Mesothelial cell of epicardium (in vitro differentiated cells): ENCODE measurements around the gene PATJ. TPM values are rescaled to one million over a fixed set of nuclear protein-coding genes. Genes with fewer than 3 reads are reported as not detected.

ENCODE experiments used
- DNase-seq, 2 experiments: peaks; one replicate each; pipeline ENCODE4 v3.0.0; 2021; ENCODE audit warnings: low spot score in 2 of 2; ENCODE audit not compliant: unreplicated experiment in 2 of 2
- H3K27ac Mint-ChIP-seq: 2 replicates; pipeline ENCODE4 v1.8.0; 2021; ENCODE audit warnings: mixed read lengths
- H3K27me3 Mint-ChIP-seq: 2 replicates; pipeline ENCODE4 v1.8.0; 2021; ENCODE audit warnings: low read depth, mixed read lengths
- H3K36me3 Mint-ChIP-seq: 2 replicates; pipeline ENCODE4 v1.8.0; 2021; ENCODE audit warnings: mixed read lengths
- H3K4me1 Mint-ChIP-seq: 2 replicates; pipeline ENCODE4 v1.8.0; 2021; ENCODE audit warnings: mixed read lengths
- H3K4me3 Mint-ChIP-seq: 2 replicates; pipeline ENCODE4 v1.8.0; 2021; ENCODE audit warnings: mild to moderate bottlenecking, moderate library complexity, mixed read lengths
- H3K9me3 Mint-ChIP-seq: 2 replicates; pipeline ENCODE4 v1.8.0; 2021; ENCODE audit warnings: mixed read lengths
- total RNA-seq: library from RNA; stranded (reverse); gene quantifications from 3 replicates; pipeline ENCODE4 v1.2.1, GENCODE V29; 2021
- TF ChIP-seq, protein P1 (sequence below): fragments of 200-600 bp; sonication (generic); IDR thresholded peaks from one replicate; pipeline ENCODE4 v1.5.0; 2021; ENCODE audit warnings: antibody characterized with exemption; ENCODE audit not compliant: unreplicated experiment

The PATJ gene
- total RNA-seq, 1 donor from 2014 or later, result 129 TPM

DNA sequence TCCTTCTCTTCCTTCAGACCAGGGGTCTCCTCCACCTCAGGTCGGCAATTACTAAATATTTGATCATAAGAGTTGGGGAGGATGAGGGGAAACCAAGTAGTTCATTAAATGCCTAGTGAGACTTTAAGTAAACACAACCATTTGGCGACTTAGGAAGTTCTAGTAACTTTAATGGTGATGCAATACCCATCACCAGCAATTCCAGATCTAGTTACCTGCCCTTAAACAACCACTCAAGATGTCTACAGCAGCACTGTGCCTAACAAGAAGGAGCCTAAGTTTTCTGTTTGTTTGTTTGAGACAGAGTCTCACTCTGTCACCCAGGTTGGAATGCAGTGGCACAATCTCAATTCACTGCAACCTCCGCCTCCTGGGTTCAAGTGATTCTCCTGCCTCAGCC lies 395.7 kb downstream of the PATJ start:
- Mint-ChIP-seq H3K36me3 (peaks cover 24% of the 10 kb centered on the region), H3K9me3 (no peaks in the 10 kb centered on the region), H3K27ac (no peak overlapping the region), H3K27me3 (no peaks in the 10 kb centered on the region), H3K4me1 (peaks cover 9% of the 10 kb centered on the region), H3K4me3 (no peak overlapping the region)
- TF ChIP-seq, protein P1, sequence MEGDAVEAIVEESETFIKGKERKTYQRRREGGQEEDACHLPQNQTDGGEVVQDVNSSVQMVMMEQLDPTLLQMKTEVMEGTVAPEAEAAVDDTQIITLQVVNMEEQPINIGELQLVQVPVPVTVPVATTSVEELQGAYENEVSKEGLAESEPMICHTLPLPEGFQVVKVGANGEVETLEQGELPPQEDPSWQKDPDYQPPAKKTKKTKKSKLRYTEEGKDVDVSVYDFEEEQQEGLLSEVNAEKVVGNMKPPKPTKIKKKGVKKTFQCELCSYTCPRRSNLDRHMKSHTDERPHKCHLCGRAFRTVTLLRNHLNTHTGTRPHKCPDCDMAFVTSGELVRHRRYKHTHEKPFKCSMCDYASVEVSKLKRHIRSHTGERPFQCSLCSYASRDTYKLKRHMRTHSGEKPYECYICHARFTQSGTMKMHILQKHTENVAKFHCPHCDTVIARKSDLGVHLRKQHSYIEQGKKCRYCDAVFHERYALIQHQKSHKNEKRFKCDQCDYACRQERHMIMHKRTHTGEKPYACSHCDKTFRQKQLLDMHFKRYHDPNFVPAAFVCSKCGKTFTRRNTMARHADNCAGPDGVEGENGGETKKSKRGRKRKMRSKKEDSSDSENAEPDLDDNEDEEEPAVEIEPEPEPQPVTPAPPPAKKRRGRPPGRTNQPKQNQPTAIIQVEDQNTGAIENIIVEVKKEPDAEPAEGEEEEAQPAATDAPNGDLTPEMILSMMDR, result no peak
- no peak for DNase-seq

DNA sequence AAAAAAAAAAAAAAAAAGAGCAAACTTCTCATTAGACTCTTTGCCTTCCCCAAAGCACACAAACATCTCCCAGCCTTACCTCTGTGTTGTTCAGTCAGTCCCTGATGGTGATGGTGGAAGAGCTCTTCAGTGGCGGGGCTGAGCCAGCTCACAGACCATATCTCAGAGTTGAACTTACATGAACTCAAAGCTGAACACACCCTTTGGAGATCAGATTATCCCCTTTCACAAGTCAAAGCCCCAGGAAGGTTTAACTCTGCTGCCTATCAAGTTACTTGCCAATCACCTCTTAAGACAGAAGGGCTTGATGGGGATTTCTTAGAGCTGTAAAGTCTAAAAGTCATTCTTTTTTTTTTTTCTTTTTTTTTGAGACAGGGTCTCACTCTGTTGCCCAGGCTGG lies 397.1 kb downstream of the PATJ start:
- no peaks in the 10 kb centered on the region for H3K9me3 Mint-ChIP-seq
- no peak overlapping the region for H3K27ac Mint-ChIP-seq
- TF ChIP-seq, protein P1, result no peak
- no peaks in the 10 kb centered on the region for H3K27me3 Mint-ChIP-seq
- peaks cover 9% of the 10 kb centered on the region for H3K4me1 Mint-ChIP-seq
- no peak for DNase-seq
- no peak overlapping the region for H3K4me3 Mint-ChIP-seq
- peaks cover 24% of the 10 kb centered on the region for H3K36me3 Mint-ChIP-seq

DNA sequence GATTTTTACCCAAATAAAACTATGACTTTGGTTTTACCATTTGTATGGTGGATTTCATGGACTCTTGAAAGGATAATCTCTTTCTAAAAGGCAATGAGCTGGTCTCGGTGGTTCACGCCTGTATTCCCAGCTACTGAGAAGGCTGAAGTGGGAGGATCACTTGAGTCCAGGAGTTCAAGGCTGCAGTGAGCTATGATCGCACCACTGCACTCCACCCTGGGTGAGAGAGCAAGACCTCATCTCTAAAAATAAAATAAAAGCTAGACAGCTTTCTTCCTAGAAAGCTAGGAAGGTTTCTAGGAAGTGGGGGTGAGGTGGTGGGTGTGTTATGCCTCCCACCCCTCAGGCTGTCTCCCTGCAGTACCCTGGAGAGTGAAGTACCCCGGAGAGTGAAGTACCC lies 398.4 kb downstream of the PATJ start:
- Mint-ChIP-seq H3K9me3 (no peaks in the 10 kb centered on the region), H3K36me3 (peaks cover 25% of the 10 kb centered on the region), H3K4me3 (no peak overlapping the region), H3K27me3 (no peaks in the 10 kb centered on the region), H3K4me1 (peaks cover 9% of the 10 kb centered on the region), H3K27ac (no peak overlapping the region)
- DNase-seq, result no peak
- TF ChIP-seq, protein P1, result no peak

DNA sequence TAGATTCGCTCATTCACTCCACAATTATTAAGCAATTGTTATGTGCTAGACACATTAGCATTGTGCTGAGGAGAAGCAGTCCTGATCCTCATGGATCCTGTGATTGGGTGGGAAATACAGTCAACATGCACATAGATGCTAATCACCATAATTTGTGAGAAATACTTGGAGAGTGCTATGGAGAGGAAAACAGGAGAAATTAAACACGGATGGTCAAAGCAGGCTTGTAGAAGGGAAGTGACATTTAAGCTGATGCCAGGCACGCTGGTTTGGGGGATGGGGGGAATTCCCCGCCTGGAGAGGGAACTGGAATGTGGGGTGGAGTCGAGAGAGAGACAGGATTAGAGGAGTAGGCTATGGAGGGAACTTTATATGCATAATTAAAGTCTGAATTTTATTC lies 400.2 kb downstream of the PATJ start:
- no peak for DNase-seq
- Mint-ChIP-seq H3K36me3 (peaks cover 30% of the 10 kb centered on the region), H3K27ac (peak overlapping the region; percentile 7), H3K4me3 (no peak overlapping the region), H3K9me3 (no peaks in the 10 kb centered on the region), H3K27me3 (no peaks in the 10 kb centered on the region), H3K4me1 (peaks cover 9% of the 10 kb centered on the region)
- TF ChIP-seq, protein P1, result no peak

DNA sequence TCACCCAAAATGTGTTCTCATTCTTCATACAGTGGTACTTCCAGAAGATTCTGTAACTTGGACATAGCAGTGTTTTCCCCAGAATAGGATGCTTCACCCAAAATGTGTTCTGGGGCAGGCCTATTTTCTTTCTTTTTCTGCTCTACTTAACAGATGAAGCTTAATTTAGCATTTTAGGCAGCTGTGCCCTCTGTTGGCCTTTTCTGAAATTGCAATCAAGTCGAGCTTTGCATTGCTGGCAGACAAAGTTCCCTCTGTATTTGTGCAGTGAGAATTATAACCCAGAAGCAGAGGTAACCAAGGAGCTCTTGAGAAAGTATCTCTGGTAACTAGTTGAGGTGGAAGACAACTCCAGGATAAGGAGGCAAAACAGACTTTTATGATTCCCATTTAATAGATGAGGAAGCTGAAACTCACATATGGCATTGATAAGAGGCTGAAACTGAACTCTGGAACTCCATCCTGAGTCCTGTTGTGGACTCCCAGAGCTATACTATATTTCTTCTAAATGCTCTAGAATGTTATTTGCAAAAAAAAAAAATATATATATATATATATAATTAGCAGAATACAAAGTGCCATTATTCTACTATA lies 402.1 kb downstream of the PATJ start:
- DNase-seq, result peak in 1 of 2 experiments; percentile 49
- Mint-ChIP-seq H3K9me3 (no peaks in the 10 kb centered on the region), H3K4me3 (no peak overlapping the region), H3K27me3 (no peaks in the 10 kb centered on the region), H3K27ac (no peak overlapping the region), H3K36me3 (peaks cover 28% of the 10 kb centered on the region), H3K4me1 (peaks cover 9% of the 10 kb centered on the region)
- TF ChIP-seq, protein P1, result peak; percentile 51

DNA sequence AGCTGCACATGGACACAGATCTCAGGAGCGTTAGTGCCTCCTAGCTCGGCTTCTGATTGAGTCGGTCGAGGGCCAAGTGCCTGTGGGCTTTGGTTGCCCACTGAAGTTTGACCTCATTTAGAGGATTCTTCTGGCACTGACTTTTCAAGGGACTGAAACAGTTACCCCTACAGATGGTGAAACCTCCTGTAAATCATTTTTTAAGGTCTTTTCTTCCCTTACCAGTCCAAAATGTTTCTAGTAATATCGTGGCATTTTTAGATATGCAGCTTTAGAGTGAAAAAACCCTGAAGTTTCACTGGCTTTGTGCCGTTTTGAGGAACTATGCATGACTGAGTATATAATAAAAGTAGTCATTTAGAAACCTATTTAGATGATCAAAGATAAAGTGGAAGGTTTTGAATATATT lies 417.7 kb downstream of the PATJ start:
- Mint-ChIP-seq H3K27ac (no peak overlapping the region), H3K27me3 (no peaks in the 10 kb centered on the region), H3K4me1 (no peaks in the 10 kb centered on the region), H3K4me3 (no peak overlapping the region), H3K36me3 (peaks cover 18% of the 10 kb centered on the region), H3K9me3 (no peaks in the 10 kb centered on the region)
- no peak for DNase-seq
- TF ChIP-seq, protein P1, result no peak
